IPS-NIHi7 (cell line): ENCODE results near the gene ERC2.

Source experiments
- DNase-seq: peaks from one replicate; pipeline ENCODE4 v3.0.0; 2012; ENCODE audit warnings: mixed read lengths; ENCODE audit errors: extremely low spot score

ERC2 gene

DNA sequence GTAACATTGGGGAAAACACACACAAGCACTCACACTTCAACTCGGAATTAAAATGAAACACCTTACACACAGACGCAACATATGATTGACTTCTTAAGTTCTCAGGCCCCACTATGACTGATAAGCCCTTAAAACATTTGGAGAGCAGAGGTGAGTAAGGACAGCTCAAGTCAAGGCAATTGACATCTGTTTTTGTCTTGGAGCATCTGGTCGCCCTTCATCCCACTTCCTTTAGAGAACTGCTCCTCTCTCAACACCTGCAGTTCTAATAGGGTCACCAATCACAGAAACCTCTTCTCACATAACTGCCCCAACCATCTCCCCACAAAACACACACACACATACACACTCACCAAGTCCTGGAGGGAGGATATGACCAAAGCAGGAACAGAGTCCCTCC is 43.4 kb downstream of the ERC2 start:
- DNase-seq, result no peak

DNA sequence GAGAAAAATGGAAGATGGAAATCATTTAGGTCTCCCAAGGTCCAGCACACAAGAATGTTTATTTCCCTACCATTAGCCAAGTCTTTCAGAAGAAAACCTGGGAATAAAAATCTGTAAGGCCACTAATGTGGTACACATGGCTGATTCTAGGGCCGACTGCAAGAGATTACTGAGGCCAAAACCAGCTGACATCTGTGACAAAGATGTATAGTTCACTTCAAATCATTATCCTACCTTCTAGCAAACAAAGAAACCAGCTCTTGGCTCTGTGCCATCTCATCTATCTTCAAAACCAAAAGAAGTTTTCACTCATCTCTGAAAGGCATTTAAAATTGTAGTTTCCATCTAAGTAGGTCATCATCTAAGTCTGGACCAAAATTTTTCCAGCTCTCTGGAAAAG is 43.9 kb downstream of the ERC2 start:
- no peak for DNase-seq

DNA sequence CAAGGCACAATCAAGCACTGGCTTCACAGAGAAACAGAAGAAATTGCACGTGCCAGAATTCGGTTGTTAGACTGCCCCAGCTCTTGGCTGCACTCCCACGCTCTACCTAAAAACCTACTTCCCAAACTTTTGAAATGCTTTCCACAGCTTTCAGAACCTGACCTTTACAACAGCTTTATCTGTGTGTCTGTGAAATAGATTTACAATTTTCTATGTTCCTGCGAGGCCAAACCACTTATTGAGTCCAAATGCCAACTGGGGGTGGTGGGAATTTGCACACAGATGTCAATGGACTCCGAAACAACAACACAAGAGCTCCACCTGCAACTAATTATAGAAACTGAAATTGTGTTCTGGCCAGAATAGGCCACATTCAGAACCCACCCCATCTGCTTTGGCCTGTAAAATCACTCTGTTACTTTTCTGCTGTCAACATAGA is 44.6 kb downstream of the ERC2 start:
- no peak for DNase-seq

DNA sequence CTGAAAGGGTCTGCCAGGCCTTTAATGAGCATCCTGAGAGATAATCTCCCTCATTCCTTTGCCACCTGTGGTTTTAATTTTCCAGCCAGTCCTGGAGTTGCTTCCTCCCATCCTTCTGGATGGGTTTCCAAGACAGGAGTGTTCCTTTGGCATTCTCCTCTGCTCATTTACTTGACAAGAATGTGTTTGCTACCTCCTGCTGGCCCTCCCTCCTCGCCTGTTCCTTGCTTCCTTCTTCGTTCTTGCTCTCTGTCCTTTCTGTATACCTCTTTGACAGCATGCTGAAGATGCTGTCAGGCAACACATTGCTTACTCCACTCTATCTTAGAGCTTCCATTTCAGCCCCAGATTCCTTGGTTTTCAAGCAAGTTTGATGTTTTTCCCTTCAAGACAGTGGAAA is 46.0 kb downstream of the ERC2 start:
- DNase-seq, result no peak

DNA sequence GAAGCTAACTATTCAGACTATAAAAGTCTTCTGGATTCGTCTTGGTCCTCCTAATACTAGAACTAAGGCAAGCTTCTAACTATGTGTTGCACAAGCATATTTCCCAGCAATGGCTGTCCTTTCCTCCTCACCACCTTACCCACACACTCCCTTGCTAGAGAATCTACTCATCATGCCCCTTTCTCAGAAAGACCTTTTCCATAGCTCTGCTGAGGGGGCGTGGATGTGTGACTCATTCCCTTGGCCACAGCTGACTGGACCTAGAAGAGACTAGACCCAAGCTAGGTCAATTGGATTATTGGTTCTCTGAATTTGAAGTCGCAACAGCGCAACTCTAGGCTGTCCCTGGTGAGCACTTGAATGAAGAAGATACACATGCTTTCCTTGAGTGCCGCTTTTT is 47.1 kb downstream of the ERC2 start:
- no peak for DNase-seq

DNA sequence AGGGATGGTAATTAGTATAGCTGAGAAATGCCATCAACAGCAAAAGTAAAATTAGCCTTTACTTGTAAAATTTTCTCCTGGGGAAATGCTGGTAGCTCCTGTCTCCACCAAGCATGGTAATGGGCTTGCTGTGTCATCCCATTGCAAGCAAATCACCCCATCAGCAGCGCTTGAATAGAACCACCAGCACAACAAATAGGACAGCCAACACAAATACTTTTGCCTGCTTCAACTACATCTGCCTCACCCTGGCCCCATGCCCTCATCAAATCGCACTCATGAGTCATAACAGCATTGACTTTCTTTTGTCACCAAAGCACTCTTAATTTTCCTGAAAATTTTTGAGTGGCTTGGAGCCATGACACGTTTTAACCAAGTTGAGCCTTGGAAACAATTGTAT is 52.6 kb downstream of the ERC2 start:
- DNase-seq, result no peak

DNA sequence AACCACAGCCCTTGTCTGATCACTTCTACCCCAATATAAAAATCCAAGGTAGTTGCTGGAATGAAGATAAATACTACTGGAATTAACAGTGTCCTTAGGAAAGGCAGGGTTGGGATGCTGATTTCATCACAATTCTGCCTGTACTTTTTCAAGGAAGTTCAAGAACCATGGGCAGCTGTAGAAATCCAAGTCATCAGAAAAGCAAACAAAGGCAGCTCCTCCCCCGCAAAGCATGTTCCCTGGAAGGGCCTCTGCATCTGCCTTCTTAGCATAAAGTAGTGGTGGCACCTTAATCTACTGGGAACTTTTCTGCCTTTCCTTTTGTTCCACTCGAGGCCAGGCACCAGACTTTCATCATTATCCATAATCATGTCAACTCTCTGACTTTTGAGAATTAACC is 54.4 kb downstream of the ERC2 start:
- DNase-seq, result no peak

DNA sequence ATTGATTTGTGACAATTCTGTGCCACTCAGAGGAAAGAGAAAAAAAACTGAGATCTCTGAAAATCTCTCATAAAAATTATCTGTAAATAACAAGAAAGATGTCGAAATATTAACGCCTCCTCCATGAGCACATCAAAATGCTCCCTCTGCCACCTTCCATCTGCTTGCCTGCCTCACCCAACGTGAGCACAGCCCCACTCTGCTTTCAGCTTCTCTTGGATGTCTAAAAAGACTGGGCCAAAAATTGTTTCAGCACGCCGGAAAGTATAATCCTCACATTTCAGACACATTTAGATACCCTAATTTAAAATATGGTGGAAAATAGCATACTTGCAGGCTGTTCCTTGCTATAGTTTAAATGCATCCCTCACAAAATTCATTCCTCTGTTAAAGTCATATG is 57.1 kb downstream of the ERC2 start:
- no peak for DNase-seq

DNA sequence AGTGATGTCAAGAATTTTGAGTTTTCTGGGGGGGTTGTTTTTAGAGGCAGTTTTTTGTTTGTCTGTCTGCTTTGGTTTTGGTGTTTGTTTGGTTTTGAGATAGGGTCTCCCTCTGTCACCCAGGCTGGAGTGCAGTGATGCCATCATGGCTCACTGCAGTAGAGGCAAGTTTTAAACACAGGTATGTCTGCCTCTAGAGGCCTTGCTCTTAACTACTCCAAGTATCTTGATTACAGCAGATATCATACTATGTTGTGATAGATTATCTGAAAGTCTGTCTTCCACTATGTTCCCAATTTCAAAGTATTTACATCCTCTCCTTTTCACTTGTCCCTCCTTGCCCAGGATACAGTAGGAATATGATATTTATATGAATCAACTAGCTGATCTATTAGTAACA is 57.7 kb downstream of the ERC2 start:
- DNase-seq, result no peak

DNA sequence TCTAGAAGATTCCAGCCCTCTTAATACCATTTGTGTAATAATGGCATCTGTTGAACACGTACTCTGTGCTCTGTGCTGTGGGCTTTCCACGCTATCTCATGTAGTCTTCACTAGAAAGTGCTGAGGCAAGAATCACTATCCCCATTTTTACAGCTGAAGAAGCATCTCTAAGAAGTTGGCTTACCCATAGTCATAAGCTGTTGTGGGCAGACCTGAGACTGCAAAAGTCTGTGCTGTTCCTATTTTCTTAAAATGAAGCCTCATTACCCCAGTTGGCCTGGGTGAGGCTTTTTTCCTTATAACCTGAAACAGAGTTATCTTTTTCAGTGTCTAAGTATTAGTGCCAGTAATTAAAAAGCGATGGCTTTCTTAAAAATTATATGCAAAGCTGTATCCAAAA is 58.5 kb downstream of the ERC2 start:
- DNase-seq, result no peak

DNA sequence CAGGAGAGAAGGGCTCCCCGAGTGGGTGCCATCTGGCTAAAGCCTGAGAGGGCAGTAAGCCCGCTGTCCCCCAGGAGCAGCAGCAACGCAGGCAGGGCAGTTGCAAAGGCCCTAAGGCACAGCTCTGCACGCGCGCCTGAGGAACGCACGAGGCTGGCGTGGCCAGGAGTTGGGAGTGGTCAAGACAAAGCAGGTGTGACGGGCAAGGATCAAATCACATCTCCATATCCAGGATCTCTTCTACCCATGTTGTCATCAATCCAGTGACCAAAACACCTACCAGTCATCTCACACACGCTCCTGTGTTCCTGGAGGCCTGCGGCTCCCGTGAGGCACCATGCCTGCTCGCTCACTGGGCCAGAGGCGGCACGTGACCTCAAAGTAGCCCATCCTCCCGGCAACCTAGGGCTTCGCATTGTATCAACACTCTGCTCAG is 59.5 kb downstream of the ERC2 start:
- DNase-seq, result no peak

DNA sequence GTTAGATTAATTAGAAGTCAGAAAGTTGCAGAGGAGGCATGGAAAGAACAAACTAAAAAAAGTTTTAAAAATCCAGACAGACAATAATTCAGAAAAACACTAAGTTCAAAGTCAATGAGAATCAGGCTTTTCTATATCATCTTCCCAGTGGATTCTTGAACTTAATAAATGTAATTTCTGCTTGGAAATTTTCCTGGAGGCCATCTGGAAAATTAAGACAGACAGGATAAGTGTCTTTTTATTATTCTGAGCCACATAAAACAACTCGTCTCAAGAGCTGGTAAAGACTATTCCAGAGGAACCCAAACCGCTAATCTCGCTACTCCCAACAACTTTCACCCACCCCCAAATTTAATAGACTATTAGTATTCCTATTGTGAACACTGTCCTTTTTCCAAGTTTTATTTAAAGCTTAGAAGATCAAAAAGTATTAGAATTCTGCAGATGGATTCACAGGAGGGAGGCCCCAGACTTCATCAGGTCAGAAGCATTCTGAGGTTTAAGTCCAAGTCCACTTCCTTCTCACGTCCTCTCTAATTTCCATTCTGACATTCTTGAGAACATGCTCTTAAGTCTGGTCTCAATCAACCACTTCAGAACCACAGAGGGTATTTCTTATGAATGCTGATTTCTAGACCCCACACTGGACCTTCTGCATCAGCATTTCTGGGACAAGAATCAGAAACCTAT is 61.3 kb downstream of the ERC2 start:
- DNase-seq, result no peak

DNA sequence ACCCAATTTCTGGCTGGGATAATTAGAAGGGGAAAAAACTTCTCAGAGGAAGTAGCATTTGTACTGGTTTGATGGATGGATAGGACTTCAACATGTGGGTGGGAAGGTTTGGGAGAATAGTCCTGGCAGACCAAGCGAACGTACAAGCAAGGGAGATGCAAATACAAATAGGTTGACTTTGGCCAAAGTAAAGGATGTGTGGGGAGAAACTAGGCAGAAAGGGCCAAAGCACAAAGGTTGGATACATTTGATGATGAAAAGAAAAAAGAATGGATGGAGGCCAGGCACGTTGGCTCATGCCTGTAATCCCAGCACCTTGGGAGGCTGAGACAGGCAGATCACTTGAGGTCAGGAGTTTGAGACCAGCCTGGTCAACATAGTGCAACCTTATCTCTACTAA is 63.4 kb downstream of the ERC2 start:
- DNase-seq, result no peak

DNA sequence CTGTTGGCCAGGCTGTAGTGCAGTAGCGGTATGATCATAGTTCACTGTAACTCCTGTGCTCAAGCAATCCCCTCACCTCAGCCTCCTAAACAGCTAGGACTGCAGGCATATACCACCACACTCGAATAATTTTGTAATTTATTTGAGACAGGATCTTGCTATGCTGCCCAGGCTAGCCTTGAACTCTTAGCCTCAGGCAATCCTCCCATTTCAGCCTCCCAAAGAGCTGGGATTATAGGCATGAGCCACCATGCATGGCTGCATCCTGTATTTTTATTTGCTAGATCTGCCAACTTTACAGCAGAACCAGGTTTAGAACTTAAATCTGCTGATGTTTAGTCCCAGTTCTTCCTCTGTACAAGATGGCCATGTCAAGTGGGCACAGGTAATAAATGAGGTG is 69.6 kb downstream of the ERC2 start:
- DNase-seq, result no peak

DNA sequence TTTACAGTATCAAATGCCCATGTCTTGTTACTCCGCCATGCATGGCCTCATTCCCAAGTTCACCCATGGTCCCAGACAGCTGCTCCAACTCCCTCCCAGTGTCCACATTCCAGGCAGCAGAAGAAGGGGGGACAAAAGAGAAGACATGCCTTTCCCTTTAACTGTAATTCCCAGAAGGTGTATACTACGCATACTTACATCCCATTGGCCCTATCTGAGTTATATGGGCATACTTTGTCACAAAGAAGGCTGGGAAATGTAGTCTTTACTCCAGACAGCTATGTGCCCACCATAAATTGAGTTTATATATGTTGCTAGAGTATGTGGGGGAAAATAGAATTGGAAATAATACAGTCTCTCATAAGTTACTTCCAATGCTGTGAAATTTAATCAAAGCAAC is 70.5 kb downstream of the ERC2 start:
- DNase-seq, result no peak

DNA sequence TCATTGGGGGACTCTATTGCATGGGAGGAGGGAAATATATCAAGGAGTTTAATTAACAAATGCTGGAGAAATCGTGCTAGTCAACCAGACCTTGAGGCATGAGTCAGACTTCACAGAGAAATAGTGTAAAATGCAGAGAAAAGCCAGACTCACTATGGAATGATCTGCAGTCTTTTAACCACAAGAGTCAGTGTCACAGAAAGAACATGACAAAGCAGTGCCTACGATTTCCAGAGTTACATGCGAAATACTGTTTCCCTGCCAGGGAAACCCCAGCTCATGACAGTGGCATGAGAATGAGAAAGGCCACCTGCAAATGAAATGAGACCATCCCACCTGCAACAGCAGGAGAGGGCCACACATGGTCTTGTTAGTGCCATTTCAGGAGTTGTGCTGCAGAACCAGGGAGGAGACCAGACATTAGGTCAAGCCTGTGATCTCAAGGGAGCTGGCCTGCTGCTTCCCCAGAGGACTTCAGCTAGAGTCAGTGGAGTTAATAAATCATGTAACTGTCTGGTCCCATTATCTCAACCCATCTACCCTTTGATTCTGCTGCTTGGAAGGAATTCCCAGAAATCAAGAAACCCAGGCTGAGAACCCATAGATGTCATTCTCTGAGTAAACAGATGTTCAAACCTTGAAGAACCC is 79.0 kb downstream of the ERC2 start:
- DNase-seq, result no peak

DNA sequence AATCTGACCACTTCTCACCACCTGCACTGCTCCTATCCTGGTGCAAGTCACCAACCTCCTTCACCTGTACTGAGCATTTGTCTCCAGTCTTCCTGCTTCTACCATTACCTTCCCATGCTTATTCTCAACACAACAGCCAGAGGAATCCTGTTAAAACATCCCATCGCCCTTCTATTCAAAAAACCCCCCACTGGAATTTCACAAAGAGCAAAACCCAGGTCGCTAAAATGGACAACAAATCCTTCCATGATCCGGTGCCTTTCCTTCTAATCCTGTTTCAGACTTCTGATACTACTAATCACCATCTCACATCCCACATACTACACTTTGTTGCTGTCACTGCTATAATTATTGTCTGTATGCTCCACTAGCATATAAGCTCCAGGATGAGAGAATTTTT is 85.2 kb downstream of the ERC2 start:
- DNase-seq, result no peak

DNA sequence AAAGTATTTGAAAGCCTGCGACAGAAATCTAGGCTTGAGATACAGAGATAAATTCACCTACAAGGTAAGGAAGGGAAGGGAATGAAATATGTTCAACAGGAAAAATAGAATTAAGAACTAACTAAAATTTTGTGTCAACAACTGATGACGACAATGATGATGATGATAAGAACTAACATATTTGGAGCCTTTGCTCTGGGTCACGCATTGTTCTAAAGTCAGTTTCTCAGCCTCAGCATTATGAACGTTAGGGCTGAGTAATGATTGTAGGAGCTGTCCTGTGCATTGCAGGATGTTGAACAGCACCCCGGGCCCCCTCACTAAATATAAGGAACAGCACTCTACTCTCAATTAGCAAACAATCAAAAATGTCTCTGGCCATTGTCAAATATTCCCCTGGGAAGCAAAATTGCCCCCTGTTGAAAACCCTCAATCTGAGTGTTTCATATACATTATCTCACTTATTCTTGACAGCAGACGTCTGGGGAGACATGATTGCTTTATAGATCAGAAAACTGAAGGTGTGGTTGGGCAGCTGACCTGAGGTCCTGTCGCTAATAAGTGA is 88.5 kb downstream of the ERC2 start:
- DNase-seq, result no peak

DNA sequence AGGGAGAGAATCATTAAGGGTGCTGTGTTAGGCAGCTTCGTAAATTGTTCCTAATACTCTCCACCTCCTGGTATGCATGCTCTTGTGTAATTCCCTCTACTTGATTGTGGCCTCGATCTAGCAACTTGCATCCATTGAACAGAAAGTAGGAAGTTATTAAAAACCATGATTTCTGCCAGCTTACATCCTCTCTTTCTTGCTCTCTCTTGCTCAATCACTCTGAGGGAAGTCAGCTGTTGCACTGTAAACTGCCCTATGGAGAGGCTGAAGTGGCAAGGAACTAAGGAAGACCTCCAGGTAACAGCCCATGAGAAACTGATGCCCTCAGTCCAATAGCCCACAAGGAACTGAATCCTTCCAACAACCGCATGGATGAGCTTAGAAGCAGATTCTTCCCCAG is 92.6 kb downstream of the ERC2 start:
- no peak for DNase-seq

DNA sequence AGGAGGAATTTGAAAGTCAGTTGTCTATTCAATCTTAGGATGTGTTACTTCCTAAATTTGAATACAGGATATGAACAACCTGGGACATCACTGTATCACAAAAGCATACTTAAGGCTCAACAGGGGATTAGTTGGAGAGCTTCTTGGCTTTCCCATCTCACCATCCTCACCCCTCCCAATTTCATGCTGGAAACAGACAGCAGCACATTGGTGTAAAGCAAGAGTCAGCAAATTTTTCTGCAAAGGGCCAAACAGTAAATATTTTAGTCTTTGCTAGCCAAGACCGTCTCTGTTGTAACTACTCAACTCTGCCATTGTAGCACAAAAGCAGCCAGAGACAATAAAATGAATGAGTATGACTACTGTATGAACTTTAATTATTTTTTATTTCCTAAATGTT is 94.9 kb downstream of the ERC2 start:
- peak; percentile 35 for DNase-seq

DNA sequence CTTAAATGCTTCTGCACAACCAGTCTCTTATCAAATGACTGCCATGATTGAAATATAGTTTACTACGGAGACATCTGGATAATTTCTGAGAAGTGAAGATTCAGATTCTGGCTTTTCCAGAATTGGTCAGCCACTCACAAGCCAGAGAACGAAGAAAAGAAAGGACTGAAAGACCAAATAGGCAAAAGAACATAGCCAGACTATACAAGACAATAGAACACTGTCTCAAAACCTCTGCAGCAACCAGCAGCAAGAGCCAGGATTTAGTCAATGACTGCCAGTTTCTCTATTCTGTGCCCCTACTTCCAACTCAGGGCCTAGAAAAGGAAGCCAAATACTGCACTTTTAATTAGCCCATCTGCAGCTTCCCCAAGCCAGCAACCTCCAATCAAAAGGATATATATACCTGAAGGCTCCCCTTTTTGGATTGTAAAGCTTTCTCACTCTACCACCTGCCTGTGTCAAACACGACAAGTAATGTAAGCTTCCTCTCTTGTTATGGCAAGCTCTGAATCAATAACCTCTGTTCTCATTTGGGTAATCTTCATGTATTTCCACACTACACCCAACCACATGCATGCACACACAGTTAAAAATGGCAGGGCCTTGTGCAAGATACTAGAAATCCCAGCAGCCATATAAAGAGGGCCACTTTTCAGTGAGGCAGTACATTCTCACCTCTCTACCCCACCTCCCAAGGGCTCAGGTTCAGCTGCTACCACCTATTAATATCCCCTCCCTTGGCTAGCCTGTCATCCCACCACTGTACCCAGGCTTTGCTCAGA is 97.1 kb downstream of the ERC2 start:
- DNase-seq, result no peak

DNA sequence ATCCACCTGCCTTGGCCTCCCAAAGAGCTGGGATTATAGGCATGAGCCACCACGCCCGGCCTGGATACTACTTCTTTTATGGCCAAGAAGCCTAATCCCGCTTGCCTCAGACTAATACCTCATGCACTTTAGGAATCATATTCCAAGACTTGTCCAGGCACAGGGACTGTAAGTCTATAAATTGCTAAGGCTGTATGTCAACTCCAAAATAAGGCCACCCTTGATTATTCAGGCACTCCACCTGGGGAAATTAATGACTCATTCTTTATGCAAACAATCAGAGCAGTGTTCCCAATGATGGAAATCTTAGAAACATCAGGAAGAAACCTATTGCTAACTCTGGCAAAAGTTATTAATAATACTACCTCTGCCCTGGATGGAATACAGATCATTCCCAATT is 98.4 kb downstream of the ERC2 start:
- DNase-seq, result no peak

DNA sequence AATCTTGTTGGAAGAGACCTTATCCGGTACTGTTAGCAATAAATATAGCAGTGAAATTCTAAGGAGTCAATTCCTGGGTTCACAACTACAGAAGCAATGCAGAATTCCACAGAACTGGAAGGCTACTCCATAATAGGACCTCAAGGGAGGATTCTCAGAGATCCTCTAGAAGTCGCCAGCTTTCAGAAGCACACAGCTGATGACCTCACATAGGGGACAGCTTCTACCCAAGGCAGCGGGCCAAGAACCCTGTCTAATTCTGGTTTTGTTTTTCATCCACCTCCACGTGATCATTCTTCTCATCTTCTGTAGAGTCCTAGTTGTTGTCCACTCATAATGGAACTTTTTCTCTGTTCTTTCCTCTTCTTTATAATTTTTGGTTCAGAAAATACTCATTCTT is 99.4 kb downstream of the ERC2 start:
- no peak for DNase-seq
